CD4-positive, alpha-beta T cell (primary cell): ENCODE measurements around the gene MFSD6. TPM values are rescaled to one million over a fixed set of nuclear protein-coding genes. Genes with fewer than 3 reads are reported as not detected.

ENCODE experiments used
- ATAC-seq: fragments of 200-7000 bp; cut with Tn5 transposase; one replicate; pipeline ENCODE4 v1.10.0; 2022; ENCODE audit warnings: mild to moderate bottlenecking; ENCODE audit not compliant: poor library complexity
- CTCF ChIA-PET: fragments of 350-600 bp; sonication (Branson Sonifier 250); formaldehyde crosslinking; loops from one replicate; lab custom pipeline; 2021; ENCODE audit warnings: antibody characterized with exemption, inconsistent platforms; lab: Charles Lee
- POLR2A ChIA-PET: fragments of 350-600 bp; sonication (Branson Sonifier 250); formaldehyde crosslinking; loops from one replicate; lab custom pipeline; 2021; ENCODE audit warnings: antibody characterized with exemption, inconsistent platforms; lab: Charles Lee
- DNase-seq, 14 experiments: peaks; one replicate each; pipeline ENCODE4 v3.0.0-alpha.2; 2013 to 2020; ENCODE audit warnings: mixed read lengths in 2 of 14
- H3K27ac ChIP-seq, 2 donors: one replicate each; pipeline versions ENCODE4 v1.5.1 to v1.7.0; 2013; ENCODE audit warnings: low read length in 2 of 2, low read depth in 1 of 2, mild to moderate bottlenecking in 1 of 2
- H3K27me3 ChIP-seq, 2 experiments: 1 replicate in 1 of 2; 2 replicates in 1 of 2; pipeline versions ENCODE4 v1.6.1 to v1.7.0; 2013; ENCODE audit warnings: low read length in 2 of 2, control low read depth in 1 of 2, mild to moderate bottlenecking in 1 of 2, moderate library complexity in 1 of 2; ENCODE audit not compliant: insufficient read depth in 2 of 2, control insufficient read depth in 1 of 2
- H3K36me3 ChIP-seq: one replicate; pipeline ENCODE4 v1.6.1; 2013; ENCODE audit warnings: low read length, control low read depth; ENCODE audit not compliant: insufficient read depth
- H3K4me1 ChIP-seq: one replicate; pipeline ENCODE4 v1.6.1; 2013; ENCODE audit warnings: low read length, control low read depth; ENCODE audit not compliant: insufficient read depth
- H3K4me3 ChIP-seq: one replicate; pipeline ENCODE4 v1.5.1; 2013; ENCODE audit warnings: mild to moderate bottlenecking, low read length, moderate library complexity
- H3K9me3 ChIP-seq, 2 experiments: 1 replicate in 1 of 2; 2 replicates in 1 of 2; pipeline versions ENCODE4 v1.6.1 to v1.7.0; 2013; ENCODE audit warnings: low read length in 2 of 2, mild to moderate bottlenecking in 2 of 2, control low read depth in 1 of 2, moderate library complexity in 1 of 2; ENCODE audit not compliant: control insufficient read depth in 1 of 2, insufficient read depth in 1 of 2
- H3K27ac Mint-ChIP-seq: one replicate; pipeline ENCODE4 v1.8.0; 2020; ENCODE audit warnings: mixed read lengths
- H3K27me3 Mint-ChIP-seq: one replicate; pipeline ENCODE4 v1.8.0; 2021; ENCODE audit warnings: mixed read lengths
- H3K36me3 Mint-ChIP-seq: one replicate; pipeline ENCODE4 v1.8.0; 2021; ENCODE audit warnings: low read depth, mixed read lengths
- H3K4me1 Mint-ChIP-seq: one replicate; pipeline ENCODE4 v1.8.0; 2021; ENCODE audit warnings: low read depth, mixed read lengths
- H3K4me3 Mint-ChIP-seq: one replicate; pipeline ENCODE4 v1.8.0; 2020; ENCODE audit warnings: mild to moderate bottlenecking, mixed read lengths
- H3K9me3 Mint-ChIP-seq: one replicate; pipeline ENCODE4 v1.8.0; 2020; ENCODE audit warnings: mixed read lengths
- intact Hi-C, 2 experiments: fragments of 100-400 bp; cut with DNase I in 1 of 2; cut with micrococcal nuclease in 1 of 2; formaldehyde crosslinking; loops; one replicate each; pipeline versions ENCODE4 v1.15.1 to v1.9.0; 2023 to 2025; cut with DNase I, micrococcal nuclease
- total RNA-seq, 174 experiments: library from RNA in 2 of 174; stranded (reverse) in 2 of 174; gene quantifications; one replicate each; pipeline ENCODE4 v1.2.3 and lab custom pipeline; 2021 to 2026
- TF ChIP-seq, protein P1 (sequence below): fragments of 200-600 bp; IDR thresholded peaks from one replicate; pipeline ENCODE4 v1.8.0; 2022; ENCODE audit warnings: antibody characterized with exemption, mild to moderate bottlenecking

Gene MFSD6
- total RNA-seq, 2 experiments from 2014 or later = 41.2 to 47.8 TPM

DNA sequence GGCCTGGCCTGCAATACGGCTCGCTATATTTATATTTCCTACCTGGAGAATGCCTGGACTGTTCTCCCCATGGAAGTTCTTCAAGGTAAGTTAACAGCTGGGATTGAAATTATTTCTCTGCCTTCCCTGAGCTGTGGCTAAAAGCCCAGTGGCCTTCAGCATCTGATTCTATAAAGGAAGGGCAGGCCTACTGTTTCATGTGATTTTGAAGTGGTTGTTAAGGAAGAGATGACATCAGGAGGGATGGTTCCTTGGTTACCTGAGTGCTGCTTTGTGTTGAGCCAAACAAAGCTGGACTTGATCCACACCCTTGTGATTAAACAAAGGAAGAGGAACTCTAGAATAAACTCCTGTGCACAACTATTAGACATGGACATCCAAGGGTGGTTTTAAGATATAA is 61.6 kb downstream of the MFSD6 start:
- H3K27ac ChIP-seq = no peak overlapping the region
- ChIA-PET CTCF (no interaction called here), POLR2A (interaction anchor here (1.2 kb wide), 1 partner anchor 17 kb away, joined by 3 read pairs; no protein-coding TSS in a partner anchor)
- peaks cover 82% of the 10 kb centered on the region for H3K36me3 Mint-ChIP-seq
- H3K27me3 Mint-ChIP-seq = no peaks in the 10 kb centered on the region
- H3K4me1 Mint-ChIP-seq = peaks cover 58% of the 10 kb centered on the region
- H3K4me3 Mint-ChIP-seq = no peak overlapping the region
- intact Hi-C loops = no loop called here
- peaks cover 16% of the 10 kb centered on the region for H3K4me1 ChIP-seq
- H3K27ac Mint-ChIP-seq = peak overlapping the region; percentile 32
- no peak for ATAC-seq
- DNase-seq = peak in 3 of 14 experiments; percentile 19 to 26 (median 22)
- TF ChIP-seq, protein P1, sequence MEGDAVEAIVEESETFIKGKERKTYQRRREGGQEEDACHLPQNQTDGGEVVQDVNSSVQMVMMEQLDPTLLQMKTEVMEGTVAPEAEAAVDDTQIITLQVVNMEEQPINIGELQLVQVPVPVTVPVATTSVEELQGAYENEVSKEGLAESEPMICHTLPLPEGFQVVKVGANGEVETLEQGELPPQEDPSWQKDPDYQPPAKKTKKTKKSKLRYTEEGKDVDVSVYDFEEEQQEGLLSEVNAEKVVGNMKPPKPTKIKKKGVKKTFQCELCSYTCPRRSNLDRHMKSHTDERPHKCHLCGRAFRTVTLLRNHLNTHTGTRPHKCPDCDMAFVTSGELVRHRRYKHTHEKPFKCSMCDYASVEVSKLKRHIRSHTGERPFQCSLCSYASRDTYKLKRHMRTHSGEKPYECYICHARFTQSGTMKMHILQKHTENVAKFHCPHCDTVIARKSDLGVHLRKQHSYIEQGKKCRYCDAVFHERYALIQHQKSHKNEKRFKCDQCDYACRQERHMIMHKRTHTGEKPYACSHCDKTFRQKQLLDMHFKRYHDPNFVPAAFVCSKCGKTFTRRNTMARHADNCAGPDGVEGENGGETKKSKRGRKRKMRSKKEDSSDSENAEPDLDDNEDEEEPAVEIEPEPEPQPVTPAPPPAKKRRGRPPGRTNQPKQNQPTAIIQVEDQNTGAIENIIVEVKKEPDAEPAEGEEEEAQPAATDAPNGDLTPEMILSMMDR = no peak
- H3K9me3 ChIP-seq = no peaks in the 10 kb centered on the region
- H3K9me3 Mint-ChIP-seq = no peaks in the 10 kb centered on the region
- H3K27me3 ChIP-seq = no peaks in the 10 kb centered on the region
- peaks cover 16% of the 10 kb centered on the region for H3K36me3 ChIP-seq
- H3K4me3 ChIP-seq = no peak overlapping the region

DNA sequence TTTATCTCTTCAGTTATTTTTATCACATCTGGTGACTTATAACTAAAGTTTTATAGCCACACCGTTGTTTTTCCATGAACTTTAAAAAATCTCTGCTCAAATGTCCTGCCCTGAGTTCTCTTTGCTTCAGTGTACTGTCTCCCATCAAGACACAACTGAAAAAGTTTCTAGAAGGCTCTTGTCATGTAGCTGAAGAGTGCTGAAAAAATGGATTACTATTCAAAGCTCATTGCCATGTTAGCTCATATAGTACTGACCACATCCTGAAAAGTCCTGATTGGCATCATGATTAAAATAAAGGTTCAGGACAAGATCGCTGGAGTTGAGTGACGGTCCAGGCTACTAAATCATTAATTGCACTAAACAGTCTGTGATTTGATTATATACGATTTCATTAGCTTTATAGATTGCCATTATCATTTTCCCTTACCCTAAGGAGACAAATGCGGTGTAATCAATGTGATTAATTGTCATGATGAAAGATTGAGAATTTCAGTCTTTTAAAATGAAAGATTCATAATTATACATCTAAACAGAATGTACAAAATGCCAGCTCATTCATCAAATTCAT is 62.2 kb downstream of the MFSD6 start:
- H3K27ac Mint-ChIP-seq = no peak overlapping the region
- H3K4me1 Mint-ChIP-seq = peaks cover 52% of the 10 kb centered on the region

DNA sequence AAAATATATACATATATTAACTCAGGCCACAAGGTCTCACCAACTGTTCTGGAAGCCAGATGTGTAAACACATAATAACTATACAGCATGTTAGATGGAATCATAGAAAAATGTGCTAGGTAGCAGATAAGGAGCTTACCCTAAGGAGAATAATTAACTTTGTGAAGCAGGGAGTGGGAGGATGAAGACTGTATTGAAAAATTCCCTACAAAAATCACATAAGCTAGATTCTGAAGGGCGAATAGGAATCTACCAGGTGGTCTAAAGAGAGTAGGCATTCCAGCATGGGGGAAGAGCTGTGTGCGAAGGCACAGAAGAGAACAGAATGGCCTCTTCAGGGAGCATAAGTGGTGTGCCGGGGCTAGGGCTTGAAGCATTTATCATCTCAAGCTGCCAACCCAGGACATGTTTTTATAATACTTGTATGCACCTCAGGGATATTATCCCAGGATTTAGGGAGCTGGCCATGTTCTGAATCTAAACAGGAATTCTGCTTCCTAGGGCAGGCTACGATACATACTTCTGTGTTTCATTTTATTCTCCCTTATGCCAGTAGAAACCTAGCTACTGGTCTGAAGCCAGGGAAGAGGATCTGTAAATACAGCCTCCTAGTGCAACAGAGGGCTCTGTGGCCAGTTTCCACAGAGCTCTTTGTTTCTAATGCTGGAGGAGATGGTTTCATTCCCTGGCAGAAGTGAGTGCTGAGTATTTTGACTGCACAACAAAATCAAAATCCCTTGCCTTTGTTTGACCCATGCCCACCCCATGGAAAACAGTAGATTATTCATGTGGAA is 69.7 kb downstream of the MFSD6 start:
- Mint-ChIP-seq H3K27me3 (no peaks in the 10 kb centered on the region), H3K36me3 (peaks cover 38% of the 10 kb centered on the region), H3K4me1 (peaks cover 20% of the 10 kb centered on the region), H3K27ac (no peak overlapping the region), H3K9me3 (no peaks in the 10 kb centered on the region), H3K4me3 (no peak overlapping the region)
- Histone ChIP-seq H3K27ac (peak overlapping the region in 1 of 2 donors; percentile 35), H3K27me3 (no peaks in the 10 kb centered on the region), H3K4me1 (no peaks in the 10 kb centered on the region), H3K36me3 (no peaks in the 10 kb centered on the region), H3K4me3 (no peak overlapping the region), H3K9me3 (no peaks in the 10 kb centered on the region)
- POLR2A ChIA-PET = interaction anchor here (1.0 to 1.3 kb wide), 2 partner anchors 10 to 26 kb away, joined by 3 read pairs; no protein-coding TSS in a partner anchor
- DNase-seq (no peak), ATAC-seq (no peak)
- CTCF ChIA-PET = interaction anchor here (0.5 kb wide), 1 partner anchor 103 kb away, joined by 3 read pairs; no protein-coding TSS in a partner anchor
- TF ChIP-seq, protein P1 = no peak
- intact Hi-C loops = no loop called here

More for the DNA sequence above, 62.2 kb downstream of the MFSD6 start:
- Histone ChIP-seq H3K4me1 (peaks cover 16% of the 10 kb centered on the region), H3K27me3 (no peaks in the 10 kb centered on the region), H3K4me3 (no peak overlapping the region), H3K36me3 (peaks cover 16% of the 10 kb centered on the region), H3K9me3 (no peaks in the 10 kb centered on the region), H3K27ac (no peak overlapping the region)
- DNase-seq (no peak), ATAC-seq (no peak)
- Mint-ChIP-seq H3K9me3 (no peaks in the 10 kb centered on the region), H3K4me3 (no peak overlapping the region), H3K27me3 (no peaks in the 10 kb centered on the region), H3K36me3 (peaks cover 82% of the 10 kb centered on the region)
- TF ChIP-seq, protein P1 = no peak
- intact Hi-C loops = no loop called here
- CTCF ChIA-PET = interaction anchor here (2.0 kb wide), 1 partner anchor 10 kb away, joined by 4 read pairs; no protein-coding TSS in a partner anchor
- POLR2A ChIA-PET = interaction anchor here (1.2 kb wide), 1 partner anchor 18 kb away, joined by 3 read pairs; no protein-coding TSS in a partner anchor
